HepG2 (cell line): ENCODE results near the gene MEPCE. TPM values are rescaled to one million over a fixed set of nuclear protein-coding genes. Genes with fewer than 3 reads are reported as not detected.

Experiments
- CSRNP1 ChIP-seq: sonication (generic); formaldehyde crosslinking; IDR thresholded peaks from 2 replicates; pipeline ENCODE4 v1.8.1; 2023; ENCODE audit warnings: mild to moderate bottlenecking, missing genetic modification reagents
- DMAP1 ChIP-seq: IDR thresholded peaks from 2 replicates; pipeline ENCODE4 v1.6.1; 2016
- GZF1 ChIP-seq: sonication (generic); formaldehyde crosslinking; IDR thresholded peaks from 2 replicates; pipeline ENCODE4 v1.5.1; 2020; ENCODE audit warnings: mild to moderate bottlenecking, missing genetic modification reagents
- HDAC2 ChIP-seq: sonication (generic); formaldehyde crosslinking; IDR thresholded peaks from 2 replicates; pipeline ENCODE4 v1.4.0; 2020; ENCODE audit warnings: missing genetic modification reagents
- LCORL ChIP-seq, 2 experiments: fragments of 450-650 bp in 1 of 2; sonication (generic) in 1 of 2; formaldehyde crosslinking in 1 of 2; IDR thresholded peaks; 2 replicates each; pipeline versions ENCODE4 v1.5.0 to v1.6.1; 2017 to 2020; ENCODE audit warnings: antibody characterized with exemption in 1 of 2, missing genetic modification reagents in 1 of 2
- MED8 ChIP-seq: sonication (generic); formaldehyde crosslinking; IDR thresholded peaks from 2 replicates; pipeline ENCODE4 v1.8.1; 2023; ENCODE audit warnings: mild to moderate bottlenecking, missing genetic modification reagents; ENCODE audit not compliant: insufficient replicate concordance
- NFIC ChIP-seq: IDR thresholded peaks from 2 replicates; pipeline ENCODE4 v1.6.1; 2012; ENCODE audit warnings: mild to moderate bottlenecking, low read length, inconsistent platforms
- PATZ1 ChIP-seq: sonication (generic); formaldehyde crosslinking; IDR thresholded peaks from 2 replicates; pipeline ENCODE4 v1.4.0; 2020; ENCODE audit warnings: missing genetic modification reagents
- RARG ChIP-seq: sonication (generic); formaldehyde crosslinking; IDR thresholded peaks from 2 replicates; pipeline ENCODE4 v1.4.0; 2020; ENCODE audit warnings: low read depth, mild to moderate bottlenecking, missing genetic modification reagents
- RFX1 ChIP-seq: fragments of 450-650 bp; IDR thresholded peaks from 2 replicates; pipeline ENCODE4 v1.6.1; 2017
- SMC3 ChIP-seq: IDR thresholded peaks from 2 replicates; pipeline ENCODE4 v1.6.1; 2011; ENCODE audit warnings: low read length, improper control_type of control experiment
- SRSF1 ChIP-seq: fragments of 200-400 bp; formaldehyde crosslinking; optimal IDR thresholded peaks from 2 replicates; pipeline ENCODE3; 2017; ENCODE audit warnings: mild to moderate bottlenecking, low read depth, low read length, moderate library complexity
- THAP8 ChIP-seq: sonication (generic); formaldehyde crosslinking; IDR thresholded peaks from 2 replicates; pipeline ENCODE4 v1.5.1; 2020; ENCODE audit warnings: missing genetic modification reagents, mild to moderate bottlenecking, borderline replicate concordance
- ZEB1 ChIP-seq: IDR thresholded peaks from 2 replicates; pipeline ENCODE4 v1.6.1; 2012; ENCODE audit warnings: mild to moderate bottlenecking, low read depth, inconsistent platforms; ENCODE audit not compliant: insufficient replicate concordance
- ZGPAT ChIP-seq: IDR thresholded peaks from 2 replicates; pipeline ENCODE4 v1.6.1; 2016; ENCODE audit warnings: mild to moderate bottlenecking
- ZNF251 ChIP-seq: sonication (generic); formaldehyde crosslinking; IDR thresholded peaks from 2 replicates; pipeline ENCODE4 v1.9.0; 2021; ENCODE audit warnings: mild to moderate bottlenecking, missing genetic modification reagents
- ZNF382 ChIP-seq: sonication (generic); formaldehyde crosslinking; IDR thresholded peaks from 2 replicates; pipeline ENCODE4 v1.5.0; 2020; ENCODE audit warnings: missing genetic modification reagents, mild to moderate bottlenecking, borderline replicate concordance
- ZNF550 ChIP-seq: sonication (generic); formaldehyde crosslinking; IDR thresholded peaks from 2 replicates; pipeline ENCODE4 v1.4.0; 2020; ENCODE audit warnings: mild to moderate bottlenecking, missing genetic modification reagents, borderline replicate concordance
- ZNF687 ChIP-seq: sonication (generic); formaldehyde crosslinking; IDR thresholded peaks from 2 replicates; pipeline ENCODE4 v1.5.1; 2020; ENCODE audit warnings: mild to moderate bottlenecking, missing genetic modification reagents, moderate library complexity
- ZNF709 ChIP-seq: sonication (generic); formaldehyde crosslinking; IDR thresholded peaks from 2 replicates; pipeline ENCODE4 v1.5.0; 2020; ENCODE audit warnings: mild to moderate bottlenecking, missing genetic modification reagents
- ZNF720 ChIP-seq: sonication (generic); formaldehyde crosslinking; IDR thresholded peaks from 2 replicates; pipeline ENCODE4 v1.4.0; 2020; ENCODE audit warnings: missing genetic modification reagents
- polyA plus RNA-seq, 8 experiments: library from polyadenylated mRNA; depleted of rRNA in 3 of 8; stranded (reverse) in 7 of 8; unstranded in 1 of 8; fragments of >200 nt; fragmentation: Illumina TruSeq in 4 of 8; extraction: Trizol in 4 of 8; gene quantifications; 2 replicates each; pipeline versions ENCODE4 v1.2.1 to v1.2.3, GENCODE V29; 2011 to 2016; ENCODE audit warnings: low read depth in 4 of 8, missing spikeins in 1 of 8, mixed read lengths in 1 of 8; ENCODE audit not compliant: insufficient read depth in 1 of 8
- total RNA-seq, 5 experiments: library from RNA; depleted of rRNA; stranded (reverse); fragments of >200 nt; fragmentation: Illumina TruSeq; extraction: Trizol; gene quantifications; 2 replicates each; pipeline ENCODE4 v1.2.3, GENCODE V29; 2016; ENCODE audit warnings: low read depth in 1 of 5

Gene MEPCE
- total and polyA plus RNA-seq, 2 of the 13 experiments (the other 11 are each of a cell fraction or from before 2014, with no cell fraction given) = 12.3 to 26.0 TPM

GRCh38 chr7:100428967-100429636, 529 bp upstream of the MEPCE start (continued):
- TF ChIP-seq SMC3 (no peak), RFX1 (no peak), GZF1 (no peak), ZNF550 (CRISPR knock-in tag) (no peak), NFIC (no peak), SRSF1 (no peak), ZNF720 (CRISPR knock-in tag) (no peak; the same call in 1 of the 2 replicates), THAP8 (CRISPR knock-in tag) (no peak; the same call in 1 of the 2 replicates), DMAP1 (CRISPR knock-in tag) (no peak; the same call in none of the 2 replicates), ZNF382 (CRISPR knock-in tag) (no peak), ZNF687 (CRISPR knock-in tag) (peak; percentile 67), ZNF251 (CRISPR knock-in tag) (no peak), ZGPAT (CRISPR knock-in tag) (no peak), ZEB1 (no peak), CSRNP1 (CRISPR knock-in tag) (no peak), MED8 (CRISPR knock-in tag) (no peak), PATZ1 (CRISPR knock-in tag) (peak; percentile 81), LCORL (IDR thresholded peaks at IDR 0.05) (no peak), LCORL (CRISPR knock-in tag; IDR thresholded peaks at IDR 0.05) (0 out of 2 replicates have a peak, but pooled peaks have one; percentile 6), RARG (no peak), HDAC2 (CRISPR knock-in tag) (no peak), ZNF709 (CRISPR knock-in tag) (no peak)
